Stomach (tissue), 9 donors: Measurements from ENCODE around the gene HIPK3. TPM values are rescaled to one million over a fixed set of nuclear protein-coding genes. Genes with fewer than 3 reads are reported as not detected.
"Not testable (repeated sequence)": the region's sequence is repeated elsewhere in the genome, so short reads cannot be mapped to it uniquely, and the experiment has no call there.

ENCODE experiments used
- DNase-seq, 2 donors: peaks; one replicate each; pipeline versions ENCODE4 v3.0.0 to v3.0.0-alpha.2; 2013 to 2019
- H3K27ac ChIP-seq, 5 donors: fragments of 200-600 bp in 4 of 5; sonication (generic) in 4 of 5; one replicate each; pipeline ENCODE4 v1.5.1; 2013 to 2019; ENCODE audit warnings: mild to moderate bottlenecking in 1 of 5, moderate library complexity in 1 of 5
- H3K27me3 ChIP-seq, 3 donors: fragments of 200-600 bp; sonication (generic); one replicate each; pipeline ENCODE4 v1.5.1; 2017 to 2019; ENCODE audit warnings: mixed run types in 1 of 3
- H3K36me3 ChIP-seq, 4 donors: fragments of 200-600 bp; sonication (generic); 1 replicate in 3 of 4; 2 replicates in 1 of 4; pipeline ENCODE4 v1.5.1; 2016 to 2019
- H3K4me1 ChIP-seq, 4 donors: fragments of 200-600 bp; sonication (generic); one replicate each; pipeline ENCODE4 v1.5.1; 2016 to 2019
- H3K4me3 ChIP-seq, 4 donors: fragments of 200-600 bp; sonication (generic) in 3 of 4; one replicate each; pipeline ENCODE4 v1.5.1; 2016 to 2019; ENCODE audit warnings: mild to moderate bottlenecking in 1 of 4
- H3K9me3 ChIP-seq, 4 donors: fragments of 200-600 bp; sonication (generic); one replicate each; pipeline ENCODE4 v1.5.1; 2016 to 2019
- CTCF ChIP-seq, 7 experiments: fragments of 450-650 bp in 4 of 7; fragments of 200-600 bp in 3 of 7; sonication (generic) in 3 of 7; IDR thresholded peaks; one replicate each; pipeline ENCODE4 v1.5.1; 2016 to 2019; ENCODE audit warnings: antibody characterized with exemption in 7 of 7, control low read depth in 2 of 7, mild to moderate bottlenecking in 1 of 7
- EP300 ChIP-seq: sonication (generic); formaldehyde crosslinking; IDR thresholded peaks from one replicate; pipeline ENCODE4 v1.6.1; 2017; ENCODE audit warnings: antibody characterized with exemption
- POLR2A ChIP-seq, 4 donors: fragments of 450-650 bp; IDR thresholded peaks; one replicate each; pipeline ENCODE4 v1.6.1; 2016; ENCODE audit warnings: antibody characterized with exemption in 4 of 4, control low read depth in 2 of 4, mild to moderate bottlenecking in 1 of 4, moderate library complexity in 1 of 4
- POLR2AphosphoS5 ChIP-seq, 3 donors: sonication (generic); formaldehyde crosslinking; IDR thresholded peaks; one replicate each; pipeline ENCODE4 v1.6.1; 2016; ENCODE audit warnings: antibody characterized with exemption in 3 of 3
- WGBS, 5 donors: extraction: QIAGEN DNeasy Blood & Tissue Kit in 3 of 5; methylation state at CpG; one replicate each; pipeline versions ENCODE4 v1.1.5 to v1.1.7; 2013 to 2018; 5-methylcytosine and 5-hydroxymethylcytosine counted together
- intact Hi-C: fragments of 100-400 bp; cut with DNase I; formaldehyde crosslinking; loops from one replicate; pipeline ENCODE4 v1.15.1; 2023; ENCODE audit warnings: low total_unique reads
- polyA plus RNA-seq, 3 donors: library from polyadenylated mRNA; stranded (reverse); fragments of 200-250 nt; gene quantifications; one replicate each; pipeline ENCODE4 v1.2.3, GENCODE V29; 2013
- total RNA-seq, 5 donors: library from RNA; depleted of rRNA; stranded (reverse); fragments of >200 nt; gene quantifications; one replicate each; pipeline versions ENCODE4 v1.1.0 to v1.2.3, GENCODE V29; 2014 to 2016
- donor health status: healthy with polysubstance abuse.
- donor health status: Bipolar disorder and iron deficiency.
- donor health status: healthy.

HIPK3 gene
- total and polyA plus RNA-seq, 8 donors, result 10.6 to 222 (median 67.4) TPM

- intact Hi-C loops, result loop anchor here (10.0 kb wide), 2 partner anchors 318 to 458 kb away; no protein-coding TSS in a partner anchor
These were observed 109.7 kb downstream of the HIPK3 start for GRCh38 chr11:33366918-33367317.

GRCh38 chr11:33368475-33368874, 111.3 kb downstream of the HIPK3 start:
- not testable (repeated sequence) for H3K36me3 ChIP-seq, H3K4me3 ChIP-seq, H3K4me1 ChIP-seq, DNase-seq, H3K27ac ChIP-seq, H3K9me3 ChIP-seq
- intact Hi-C loops, result loop anchor here (10.0 kb wide), 2 partner anchors 316 to 456 kb away; no protein-coding TSS in a partner anchor
- peaks cover 0 to 22% (median 0%) of the 10 kb centered on the region in 3 donors for H3K27me3 ChIP-seq
- 87 to 91% (median 90%) methylated on average over 4 of the region's 4 CpGs for WGBS, 5 donors

More at GRCh38 chr11:33366918-33367317, 109.7 kb downstream of the HIPK3 start:
- Histone ChIP-seq H3K4me1 (peaks cover 0 to 4% (median 0%) of the 10 kb centered on the region in 4 donors), H3K27ac (no peak overlapping the region), H3K4me3 (no peak overlapping the region), H3K9me3 (no peaks in the 10 kb centered on the region), H3K36me3 (no peaks in the 10 kb centered on the region), H3K27me3 (peaks cover 0 to 15% (median 0%) of the 10 kb centered on the region in 3 donors)
- TF ChIP-seq POLR2AphosphoS5 (IDR thresholded peaks at IDR 0.05) (no peak), POLR2A (IDR thresholded peaks at IDR 0.05) (no peak), CTCF (IDR thresholded peaks at IDR 0.05) (no peak), EP300 (no peak)
- WGBS, 5 donors, result 72 to 92% (median 90%) methylated on average over 2 of the region's 2 CpGs
- no peak for DNase-seq

- H3K27me3 ChIP-seq, result peaks cover 0 to 27% (median 0%) of the 10 kb centered on the region in 3 donors
- H3K27ac ChIP-seq, result no peak overlapping the region
- H3K4me1 ChIP-seq, result peaks cover 0 to 4% (median 0%) of the 10 kb centered on the region in 4 donors
- no peaks in the 10 kb centered on the region for H3K36me3 ChIP-seq
- no peak overlapping the region for H3K4me3 ChIP-seq
- 90 to 100% (median 91%) methylated on average over 1 of the region's 1 CpG for WGBS, 5 donors
- intact Hi-C loops, result loop anchor here (10.0 kb wide), 2 partner anchors 316 to 456 kb away; no protein-coding TSS in a partner anchor
- DNase-seq, result no peak
- no peaks in the 10 kb centered on the region for H3K9me3 ChIP-seq
- TF ChIP-seq CTCF (IDR thresholded peaks at IDR 0.05), result no peak
These were observed 111.8 kb downstream of the HIPK3 start for GRCh38 chr11:33368931-33369330.

- intact Hi-C loops, result no loop called here
These were observed 116.5 kb downstream of the HIPK3 start for GRCh38 chr11:33373636-33374035.

More at GRCh38 chr11:33373636-33374035, 116.5 kb downstream of the HIPK3 start:
- Histone ChIP-seq H3K4me3 (no peak overlapping the region), H3K27ac (no peak overlapping the region), H3K4me1 (peaks cover 9 to 20% (median 16%) of the 10 kb centered on the region in 4 donors), H3K27me3 (peaks cover 5 to 74% (median 30%) of the 10 kb centered on the region in 3 donors), H3K36me3 (no peaks in the 10 kb centered on the region), H3K9me3 (no peaks in the 10 kb centered on the region)
- TF ChIP-seq EP300 (no peak), POLR2AphosphoS5 (IDR thresholded peaks at IDR 0.05) (no peak), CTCF (IDR thresholded peaks at IDR 0.05) (no peak), POLR2A (IDR thresholded peaks at IDR 0.05) (no peak)
- WGBS, 5 donors, result 68 to 77% (median 74%) methylated on average over 6 of the region's 6 CpGs
- DNase-seq, result no peak
